ENCODE measurements around the gene PANK1. TPM values are rescaled to one million over a fixed set of nuclear protein-coding genes. Genes with fewer than 3 reads are reported as not detected.

PANK1 gene
- total and polyA plus RNA-seq, 4 donors = 27.5 to 36.1 (median 34.9) TPM

DNA sequence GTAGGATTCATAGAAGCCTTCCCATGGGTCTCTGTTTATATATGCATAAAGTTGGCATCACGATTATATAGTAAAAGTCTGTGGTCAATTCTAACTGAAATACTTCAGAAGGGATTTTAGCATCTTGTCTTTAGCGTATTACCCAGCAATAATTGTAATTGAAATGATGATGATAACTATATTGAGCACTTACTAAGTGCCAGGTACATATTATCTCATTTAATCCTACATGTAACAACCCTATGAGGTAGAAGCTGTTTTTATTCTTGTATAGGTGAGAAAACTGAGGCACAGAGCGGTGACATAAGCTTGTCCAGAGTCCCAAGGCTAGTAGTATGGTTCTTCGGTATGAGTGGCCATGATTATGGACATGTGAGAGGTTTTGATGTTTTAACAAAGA, 33.8 kb downstream of the PANK1 start:
- H3K27me3 ChIP-seq (ENCODE audit: control insufficient read depth, insufficient read depth, low read length) = no peaks in the 10 kb centered on the region
- WGBS (ENCODE audit: insufficient coverage) = 100% methylated on average over 1 of the region's 4 CpGs

DNA sequence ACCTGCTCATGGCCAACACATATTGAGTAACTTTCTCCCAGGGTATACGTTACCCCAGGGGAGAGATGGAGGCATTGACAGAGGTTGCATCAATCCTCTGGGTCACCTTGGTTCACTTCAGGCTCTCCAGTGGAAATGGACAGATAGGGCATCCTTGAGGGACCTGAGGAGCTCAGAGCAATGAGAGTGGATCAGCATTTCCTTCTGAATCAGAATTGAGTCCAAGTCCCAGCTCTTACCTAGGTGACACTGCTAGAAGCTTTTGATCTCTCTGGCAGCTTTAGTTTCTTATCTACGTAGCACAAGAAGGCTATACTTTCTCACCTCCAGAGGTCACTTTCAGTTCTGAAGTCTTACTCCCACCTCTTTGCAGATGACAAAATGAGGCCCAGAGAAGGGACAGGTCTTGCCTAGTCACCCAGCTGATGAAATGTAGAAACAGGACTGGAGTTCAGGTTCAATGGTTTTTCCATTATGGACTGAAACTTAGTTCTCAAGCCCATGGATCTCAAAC, 35.2 kb downstream of the PANK1 start:
- Histone ChIP-seq H3K36me3 (ENCODE audit: control insufficient read depth, insufficient read depth, low read length) (peaks cover 14% of the 10 kb centered on the region), H3K27ac (ENCODE audit: low read depth, low read length) (no peak overlapping the region), H3K9me3 (ENCODE audit: control insufficient read depth, insufficient read depth, low read length) (no peaks in the 10 kb centered on the region), H3K4me3 (ENCODE audit: low read depth, low read length) (no peak overlapping the region), H3K27me3 (ENCODE audit: control insufficient read depth, insufficient read depth, low read length) (no peaks in the 10 kb centered on the region), H3K4me1 (ENCODE audit: control insufficient read depth, insufficient read depth, low read length) (no peaks in the 10 kb centered on the region)
- no peak for DNase-seq (ENCODE audit: low read depth in 4 of 6, low spot score in 6 of 6)
- 0% methylated on average over 2 of the region's 2 CpGs for WGBS (ENCODE audit: insufficient coverage)

More for the DNA sequence above, 33.8 kb downstream of the PANK1 start:
- Histone ChIP-seq H3K36me3 (ENCODE audit: control insufficient read depth, insufficient read depth, low read length) (peaks cover 14% of the 10 kb centered on the region), H3K4me1 (ENCODE audit: control insufficient read depth, insufficient read depth, low read length) (no peaks in the 10 kb centered on the region), H3K4me3 (ENCODE audit: low read depth, low read length) (no peak overlapping the region), H3K9me3 (ENCODE audit: control insufficient read depth, insufficient read depth, low read length) (no peaks in the 10 kb centered on the region), H3K27ac (ENCODE audit: low read depth, low read length) (no peak overlapping the region)
- no peak for DNase-seq (ENCODE audit: low read depth in 4 of 6, low spot score in 6 of 6)

DNA sequence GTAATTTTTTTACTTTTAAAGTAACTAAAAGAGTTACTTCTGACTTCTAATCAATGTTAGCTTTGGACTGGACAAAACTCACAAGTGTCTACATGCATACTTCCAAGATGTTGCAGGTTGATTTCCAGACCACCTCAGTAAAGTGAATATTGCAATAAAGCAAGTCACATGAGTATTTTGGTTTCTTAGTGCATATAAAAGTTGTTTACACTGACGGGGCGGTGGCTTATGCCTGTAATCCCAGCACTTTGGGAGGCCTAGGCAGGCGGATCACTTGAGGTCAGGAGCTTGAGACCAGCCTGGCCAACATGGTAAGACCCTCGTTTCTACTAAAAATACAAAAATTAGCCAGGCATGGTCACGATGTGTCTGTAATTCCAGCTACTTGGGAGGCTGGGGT, 40.8 kb downstream of the PANK1 start:
- no peak overlapping the region for H3K27ac ChIP-seq (ENCODE audit: low read depth, low read length)
- peaks cover 11% of the 10 kb centered on the region for H3K36me3 ChIP-seq (ENCODE audit: control insufficient read depth, insufficient read depth, low read length)
- 100% methylated on average over 3 of the region's 5 CpGs for WGBS (ENCODE audit: insufficient coverage)
- H3K27me3 ChIP-seq (ENCODE audit: control insufficient read depth, insufficient read depth, low read length) = no peaks in the 10 kb centered on the region
- H3K9me3 ChIP-seq (ENCODE audit: control insufficient read depth, insufficient read depth, low read length) = no peaks in the 10 kb centered on the region
- H3K4me3 ChIP-seq (ENCODE audit: low read depth, low read length) = no peak overlapping the region
- H3K4me1 ChIP-seq (ENCODE audit: control insufficient read depth, insufficient read depth, low read length) = no peaks in the 10 kb centered on the region
- DNase-seq (ENCODE audit: low read depth in 4 of 6, low spot score in 6 of 6) = no peak

DNA sequence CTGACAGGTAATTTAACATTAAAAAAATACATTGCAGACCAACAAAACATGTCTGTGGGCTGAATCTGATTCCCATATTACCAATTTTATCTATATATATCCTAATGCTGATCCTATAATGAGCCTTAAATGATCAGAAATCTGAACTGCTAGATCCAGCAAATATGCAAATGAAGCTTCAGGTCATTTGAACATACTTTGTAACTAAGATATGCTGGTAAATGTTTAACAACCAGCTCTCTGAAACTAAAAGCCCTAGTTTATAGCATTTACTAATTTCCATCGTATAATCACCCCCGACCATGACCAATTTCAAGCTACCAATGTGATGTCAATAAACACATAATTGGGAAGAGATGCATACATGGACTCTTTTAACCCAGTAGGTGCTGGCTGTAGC, 42.1 kb downstream of the PANK1 start:
- H3K36me3 ChIP-seq (ENCODE audit: control insufficient read depth, insufficient read depth, low read length) = peaks cover 2% of the 10 kb centered on the region
- DNase-seq (ENCODE audit: low read depth in 4 of 6, low spot score in 6 of 6) = no peak
- no peak overlapping the region for H3K4me3 ChIP-seq (ENCODE audit: low read depth, low read length)
- H3K9me3 ChIP-seq (ENCODE audit: control insufficient read depth, insufficient read depth, low read length) = no peaks in the 10 kb centered on the region
- no CpG with 5 or more reads among the region's 2 CpGs for WGBS (ENCODE audit: insufficient coverage)
- no peaks in the 10 kb centered on the region for H3K4me1 ChIP-seq (ENCODE audit: control insufficient read depth, insufficient read depth, low read length)
- no peak overlapping the region for H3K27ac ChIP-seq (ENCODE audit: low read depth, low read length)
- H3K27me3 ChIP-seq (ENCODE audit: control insufficient read depth, insufficient read depth, low read length) = no peaks in the 10 kb centered on the region

DNA sequence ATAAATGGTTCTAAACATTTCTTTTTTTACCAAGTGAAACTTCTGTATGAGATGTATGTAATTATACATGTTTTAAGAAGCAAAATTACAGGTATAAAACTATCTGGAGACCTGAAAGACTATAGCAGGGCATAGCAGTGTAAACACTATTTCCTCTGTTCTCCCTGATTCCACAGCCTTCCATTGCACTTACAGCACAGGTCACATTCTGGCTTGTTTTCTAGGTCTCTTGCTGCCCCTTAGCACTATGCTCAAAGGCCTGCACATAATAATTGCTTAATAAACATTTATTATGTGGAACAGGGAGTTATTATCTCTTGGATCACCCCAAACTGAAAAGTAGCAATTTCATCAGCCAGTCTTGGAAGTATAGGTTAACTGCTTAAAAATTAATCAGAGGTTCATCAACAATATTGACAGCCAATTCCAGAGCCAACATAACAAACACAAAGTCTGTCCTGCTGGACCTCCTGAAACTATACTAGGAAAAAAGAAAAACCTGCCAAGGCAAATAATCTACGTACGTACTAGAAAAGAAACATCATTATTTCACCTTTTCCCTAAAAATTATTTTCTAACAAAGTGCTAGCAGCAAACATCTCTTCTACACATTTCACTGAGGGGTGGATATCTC, 43.2 kb downstream of the PANK1 start:
- Histone ChIP-seq H3K36me3 (ENCODE audit: control insufficient read depth, insufficient read depth, low read length) (no peaks in the 10 kb centered on the region), H3K27me3 (ENCODE audit: control insufficient read depth, insufficient read depth, low read length) (no peaks in the 10 kb centered on the region), H3K27ac (ENCODE audit: low read depth, low read length) (no peak overlapping the region), H3K4me1 (ENCODE audit: control insufficient read depth, insufficient read depth, low read length) (no peaks in the 10 kb centered on the region), H3K4me3 (ENCODE audit: low read depth, low read length) (no peak overlapping the region), H3K9me3 (ENCODE audit: control insufficient read depth, insufficient read depth, low read length) (no peaks in the 10 kb centered on the region)
- no CpG with 5 or more reads among the region's 2 CpGs for WGBS (ENCODE audit: insufficient coverage)
- DNase-seq (ENCODE audit: low read depth in 4 of 6, low spot score in 6 of 6) = no peak

DNA sequence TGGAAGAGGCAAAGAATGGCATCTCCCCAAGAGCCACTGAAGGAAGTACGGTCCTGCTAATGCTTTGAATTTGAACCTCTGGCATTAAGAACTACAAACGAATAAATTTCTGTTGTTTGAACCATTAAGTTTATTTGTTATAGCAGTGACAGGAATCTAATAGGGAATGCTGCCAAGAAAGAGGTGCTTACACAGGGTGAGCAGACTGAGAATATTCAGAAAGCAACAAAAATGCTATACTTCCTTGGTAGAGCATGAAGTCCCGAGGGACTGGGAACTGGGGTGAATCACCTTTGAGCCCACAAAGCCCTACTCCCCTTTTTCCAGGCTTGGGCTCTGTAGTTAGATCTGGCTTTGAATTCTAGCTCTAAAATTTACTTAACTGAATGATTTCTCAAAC, 45.0 kb downstream of the PANK1 start:
- Histone ChIP-seq H3K27ac (ENCODE audit: low read depth, low read length) (no peak overlapping the region), H3K4me1 (ENCODE audit: control insufficient read depth, insufficient read depth, low read length) (no peaks in the 10 kb centered on the region), H3K27me3 (ENCODE audit: control insufficient read depth, insufficient read depth, low read length) (no peaks in the 10 kb centered on the region), H3K36me3 (ENCODE audit: control insufficient read depth, insufficient read depth, low read length) (no peaks in the 10 kb centered on the region), H3K4me3 (ENCODE audit: low read depth, low read length) (no peak overlapping the region), H3K9me3 (ENCODE audit: control insufficient read depth, insufficient read depth, low read length) (no peaks in the 10 kb centered on the region)
- WGBS (ENCODE audit: insufficient coverage) = 67% methylated on average over 1 of the region's 3 CpGs
- DNase-seq (ENCODE audit: low read depth in 4 of 6, low spot score in 6 of 6) = no peak

DNA sequence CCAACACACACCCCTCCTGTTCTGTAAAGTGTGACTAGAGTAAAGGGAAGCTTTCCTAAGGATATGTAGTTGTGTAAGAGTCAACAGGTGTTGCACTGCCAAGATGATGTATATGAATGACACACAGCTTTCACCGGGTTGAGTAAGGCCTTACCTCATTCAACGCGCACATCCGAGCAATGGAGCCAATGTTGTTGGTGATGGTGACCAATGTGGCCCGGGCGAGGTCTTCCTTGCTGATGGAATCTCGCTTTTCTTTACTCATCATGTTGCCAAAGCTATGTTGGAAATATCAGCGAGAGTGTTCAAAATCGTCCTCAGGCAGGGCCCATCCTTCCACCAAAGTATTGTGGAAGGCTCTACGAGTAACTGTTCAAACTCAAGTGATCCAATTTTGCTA, 52.0 kb downstream of the PANK1 start:
- Histone ChIP-seq H3K4me1 (ENCODE audit: control insufficient read depth, insufficient read depth, low read length) (no peaks in the 10 kb centered on the region), H3K4me3 (ENCODE audit: low read depth, low read length) (no peak overlapping the region), H3K27ac (ENCODE audit: low read depth, low read length) (no peak overlapping the region), H3K9me3 (ENCODE audit: control insufficient read depth, insufficient read depth, low read length) (no peaks in the 10 kb centered on the region), H3K36me3 (ENCODE audit: control insufficient read depth, insufficient read depth, low read length) (peaks cover 4% of the 10 kb centered on the region), H3K27me3 (ENCODE audit: control insufficient read depth, insufficient read depth, low read length) (no peaks in the 10 kb centered on the region)
- 91% methylated on average over 7 of the region's 10 CpGs for WGBS (ENCODE audit: insufficient coverage)
- DNase-seq (ENCODE audit: low read depth in 4 of 6, low spot score in 6 of 6) = no peak

DNA sequence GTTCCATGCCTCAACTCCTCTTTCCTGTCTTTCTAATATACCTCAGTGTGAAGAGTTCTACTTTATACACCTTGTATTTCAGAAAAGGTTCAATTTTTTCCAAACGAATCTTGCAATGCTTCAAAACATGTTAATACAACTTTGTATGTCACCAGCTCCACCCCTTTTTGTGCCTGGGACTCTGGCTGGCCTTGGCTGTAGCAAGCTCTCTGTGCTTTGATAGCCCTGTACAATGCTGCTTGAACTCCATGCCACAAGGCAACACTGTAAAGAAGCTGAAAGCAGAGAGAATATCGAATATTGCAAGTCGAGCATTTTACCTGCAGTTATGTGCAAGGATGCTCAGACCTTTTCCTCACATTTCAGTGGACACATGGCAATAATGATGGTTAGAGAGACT, 52.5 kb downstream of the PANK1 start:
- Histone ChIP-seq H3K4me3 (ENCODE audit: low read depth, low read length) (no peak overlapping the region), H3K9me3 (ENCODE audit: control insufficient read depth, insufficient read depth, low read length) (no peaks in the 10 kb centered on the region), H3K36me3 (ENCODE audit: control insufficient read depth, insufficient read depth, low read length) (peaks cover 4% of the 10 kb centered on the region), H3K4me1 (ENCODE audit: control insufficient read depth, insufficient read depth, low read length) (no peaks in the 10 kb centered on the region), H3K27ac (ENCODE audit: low read depth, low read length) (no peak overlapping the region), H3K27me3 (ENCODE audit: control insufficient read depth, insufficient read depth, low read length) (no peaks in the 10 kb centered on the region)
- 100% methylated on average over 3 of the region's 3 CpGs for WGBS (ENCODE audit: insufficient coverage)
- no peak for DNase-seq (ENCODE audit: low read depth in 4 of 6, low spot score in 6 of 6)

DNA sequence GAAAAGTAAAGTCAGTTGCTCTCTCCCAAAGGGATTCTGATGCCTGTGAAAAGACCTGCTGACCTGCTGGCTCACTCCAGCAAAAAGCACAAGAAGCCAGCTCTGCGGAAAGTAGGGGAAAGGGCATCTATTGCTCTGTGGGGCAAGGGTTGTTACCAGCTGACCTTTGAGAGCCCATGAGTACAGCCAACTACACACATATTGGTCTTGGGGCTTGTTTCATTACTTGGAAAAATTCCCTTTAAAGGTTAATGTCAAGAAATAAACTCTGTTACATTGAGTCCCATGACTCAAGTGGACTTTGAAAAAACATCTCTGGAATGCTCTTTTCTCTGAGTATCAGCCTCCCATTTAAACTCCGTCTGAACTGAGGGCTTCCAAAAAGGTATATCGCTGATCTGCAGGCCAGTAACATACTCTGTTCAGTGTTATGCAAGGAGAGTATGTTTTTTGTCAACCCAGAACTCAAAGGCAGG, 53.2 kb downstream of the PANK1 start:
- peak overlapping the region; percentile 33 for H3K27ac ChIP-seq (ENCODE audit: low read depth, low read length)
- no peaks in the 10 kb centered on the region for H3K4me1 ChIP-seq (ENCODE audit: control insufficient read depth, insufficient read depth, low read length)
- no peak overlapping the region for H3K4me3 ChIP-seq (ENCODE audit: low read depth, low read length)
- H3K9me3 ChIP-seq (ENCODE audit: control insufficient read depth, insufficient read depth, low read length) = no peaks in the 10 kb centered on the region
- H3K36me3 ChIP-seq (ENCODE audit: control insufficient read depth, insufficient read depth, low read length) = peaks cover 4% of the 10 kb centered on the region
- no peak for DNase-seq (ENCODE audit: low read depth in 4 of 6, low spot score in 6 of 6)
- 80% methylated on average over 1 of the region's 3 CpGs for WGBS (ENCODE audit: insufficient coverage)
- no peaks in the 10 kb centered on the region for H3K27me3 ChIP-seq (ENCODE audit: control insufficient read depth, insufficient read depth, low read length)

DNA sequence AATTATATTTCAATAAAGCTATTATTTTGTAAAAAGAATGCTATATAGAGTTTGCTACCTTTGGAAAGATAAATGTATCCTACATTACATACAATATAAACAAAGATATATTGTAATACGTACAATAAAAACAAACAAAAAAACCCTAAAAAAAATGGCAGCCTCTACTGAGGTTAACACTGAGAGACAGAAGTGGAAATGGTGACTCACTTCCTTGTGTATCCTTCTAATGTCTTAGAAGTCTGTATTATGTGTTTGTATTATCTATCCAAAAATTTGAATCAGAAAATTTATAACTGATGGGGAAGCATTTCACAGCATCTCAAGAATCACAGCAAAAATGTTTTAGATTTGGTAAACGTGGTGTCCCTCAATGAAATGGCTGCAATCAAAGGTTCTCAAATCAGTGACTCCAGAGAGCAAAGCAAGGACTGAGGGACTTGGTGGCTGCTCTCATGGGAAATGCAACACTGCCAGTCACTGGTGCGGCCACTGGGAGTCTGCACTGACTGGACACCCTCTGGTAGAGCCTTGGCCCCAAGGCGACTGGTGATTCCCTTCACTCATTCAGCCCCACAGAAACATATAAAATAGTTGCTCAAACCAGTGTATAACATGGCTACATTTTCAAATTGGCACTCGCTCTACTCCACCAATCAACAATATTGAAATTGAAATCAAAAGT, 53.8 kb downstream of the PANK1 start:
- Histone ChIP-seq H3K9me3 (ENCODE audit: control insufficient read depth, insufficient read depth, low read length) (no peaks in the 10 kb centered on the region), H3K4me1 (ENCODE audit: control insufficient read depth, insufficient read depth, low read length) (no peaks in the 10 kb centered on the region), H3K4me3 (ENCODE audit: low read depth, low read length) (no peak overlapping the region), H3K36me3 (ENCODE audit: control insufficient read depth, insufficient read depth, low read length) (peaks cover 4% of the 10 kb centered on the region), H3K27ac (ENCODE audit: low read depth, low read length) (peak overlapping the region; percentile 33), H3K27me3 (ENCODE audit: control insufficient read depth, insufficient read depth, low read length) (no peaks in the 10 kb centered on the region)
- WGBS (ENCODE audit: insufficient coverage) = 90% methylated on average over 2 of the region's 5 CpGs
- no peak for DNase-seq (ENCODE audit: low read depth in 4 of 6, low spot score in 6 of 6)

Data from spinal cord (tissue), 10 donors.